Right atrium auricular region (tissue), 2 donors: ENCODE measurements around the gene PLAU. TPM values are rescaled to one million over a fixed set of nuclear protein-coding genes. Genes with fewer than 3 reads are reported as not detected.

Experiments
- DNase-seq: peaks from one replicate; pipeline ENCODE4 v3.0.0-alpha.2; 2019; ENCODE audit warnings: low spot score
- H3K27ac ChIP-seq, 2 donors: fragments of 200-600 bp; sonication (generic); 1 replicate in 1 of 2; 2 replicates in 1 of 2; pipeline ENCODE4 v1.5.1; 2016 to 2019
- H3K27me3 ChIP-seq, 2 donors: fragments of 200-600 bp; sonication (generic); one replicate each; pipeline versions ENCODE4 v1.5.1 to v1.6.0; 2017 to 2019
- H3K36me3 ChIP-seq: fragments of 200-600 bp; sonication (generic); one replicate; pipeline ENCODE4 v1.5.1; 2016
- H3K4me1 ChIP-seq, 2 donors: fragments of 200-600 bp; sonication (generic); one replicate each; pipeline versions ENCODE4 v1.5.1 to v1.6.0; 2017 to 2019
- H3K4me3 ChIP-seq, 2 donors: fragments of 200-600 bp; sonication (generic); 1 replicate in 1 of 2; 2 replicates in 1 of 2; pipeline ENCODE4 v1.5.1; 2017 to 2019; ENCODE audit warnings: mild to moderate bottlenecking in 1 of 2, moderate library complexity in 1 of 2
- H3K9me3 ChIP-seq, 2 donors: fragments of 200-600 bp; sonication (generic); one replicate each; pipeline ENCODE4 v1.5.1; 2019
- total RNA-seq, 2 donors: library from RNA; depleted of rRNA; stranded (reverse); fragments of >200 nt; gene quantifications; one replicate each; pipeline ENCODE4 v1.1.0, GENCODE V29; 2016
- TF ChIP-seq, protein P1 (sequence below), 2 donors: fragments of 200-600 bp; sonication (generic); IDR thresholded peaks; one replicate each; pipeline ENCODE4 v1.5.1; 2019; ENCODE audit warnings: antibody characterized with exemption in 2 of 2

Gene PLAU
- total RNA-seq, 2 donors from 2014 or later, result 3.9 to 4.6 TPM

DNA sequence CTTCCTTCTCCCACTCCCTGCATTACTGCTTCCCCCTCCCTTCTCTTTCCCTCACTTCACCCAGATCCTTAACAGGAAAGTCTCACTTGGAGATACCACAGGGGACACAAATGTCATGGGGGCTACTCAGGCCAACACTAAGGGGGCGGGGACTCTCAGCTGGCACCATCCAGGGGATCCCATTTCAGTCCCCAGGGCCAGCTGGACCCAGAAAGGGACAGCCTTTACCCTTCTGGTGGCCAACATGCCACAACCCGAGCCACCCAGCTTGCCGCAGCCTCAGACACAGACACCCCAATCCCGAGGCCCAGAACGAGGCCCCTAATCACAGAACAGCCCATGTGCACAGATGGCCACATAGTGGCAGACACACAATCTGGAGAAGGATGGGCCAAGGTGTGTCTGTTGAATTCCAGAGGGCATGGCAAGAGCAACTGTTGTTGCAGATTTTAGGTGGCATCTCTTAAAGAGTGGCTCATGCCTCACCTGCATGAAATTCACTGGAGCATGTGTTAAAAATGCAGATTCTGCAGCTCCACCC is 42.2 kb upstream of the PLAU start:
- no peaks in the 10 kb centered on the region for H3K9me3 ChIP-seq
- no peaks in the 10 kb centered on the region for H3K27me3 ChIP-seq
- TF ChIP-seq, protein P1, sequence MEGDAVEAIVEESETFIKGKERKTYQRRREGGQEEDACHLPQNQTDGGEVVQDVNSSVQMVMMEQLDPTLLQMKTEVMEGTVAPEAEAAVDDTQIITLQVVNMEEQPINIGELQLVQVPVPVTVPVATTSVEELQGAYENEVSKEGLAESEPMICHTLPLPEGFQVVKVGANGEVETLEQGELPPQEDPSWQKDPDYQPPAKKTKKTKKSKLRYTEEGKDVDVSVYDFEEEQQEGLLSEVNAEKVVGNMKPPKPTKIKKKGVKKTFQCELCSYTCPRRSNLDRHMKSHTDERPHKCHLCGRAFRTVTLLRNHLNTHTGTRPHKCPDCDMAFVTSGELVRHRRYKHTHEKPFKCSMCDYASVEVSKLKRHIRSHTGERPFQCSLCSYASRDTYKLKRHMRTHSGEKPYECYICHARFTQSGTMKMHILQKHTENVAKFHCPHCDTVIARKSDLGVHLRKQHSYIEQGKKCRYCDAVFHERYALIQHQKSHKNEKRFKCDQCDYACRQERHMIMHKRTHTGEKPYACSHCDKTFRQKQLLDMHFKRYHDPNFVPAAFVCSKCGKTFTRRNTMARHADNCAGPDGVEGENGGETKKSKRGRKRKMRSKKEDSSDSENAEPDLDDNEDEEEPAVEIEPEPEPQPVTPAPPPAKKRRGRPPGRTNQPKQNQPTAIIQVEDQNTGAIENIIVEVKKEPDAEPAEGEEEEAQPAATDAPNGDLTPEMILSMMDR (IDR thresholded peaks at IDR 0.05), result no peak
- H3K36me3 ChIP-seq, result no peaks in the 10 kb centered on the region
- no peak overlapping the region for H3K4me3 ChIP-seq
- no peak for DNase-seq
- H3K4me1 ChIP-seq, result peaks cover 0 to 65% of the 10 kb centered on the region in 2 donors
- H3K27ac ChIP-seq, result peak overlapping the region in 1 of 2 donors; percentile 63

DNA sequence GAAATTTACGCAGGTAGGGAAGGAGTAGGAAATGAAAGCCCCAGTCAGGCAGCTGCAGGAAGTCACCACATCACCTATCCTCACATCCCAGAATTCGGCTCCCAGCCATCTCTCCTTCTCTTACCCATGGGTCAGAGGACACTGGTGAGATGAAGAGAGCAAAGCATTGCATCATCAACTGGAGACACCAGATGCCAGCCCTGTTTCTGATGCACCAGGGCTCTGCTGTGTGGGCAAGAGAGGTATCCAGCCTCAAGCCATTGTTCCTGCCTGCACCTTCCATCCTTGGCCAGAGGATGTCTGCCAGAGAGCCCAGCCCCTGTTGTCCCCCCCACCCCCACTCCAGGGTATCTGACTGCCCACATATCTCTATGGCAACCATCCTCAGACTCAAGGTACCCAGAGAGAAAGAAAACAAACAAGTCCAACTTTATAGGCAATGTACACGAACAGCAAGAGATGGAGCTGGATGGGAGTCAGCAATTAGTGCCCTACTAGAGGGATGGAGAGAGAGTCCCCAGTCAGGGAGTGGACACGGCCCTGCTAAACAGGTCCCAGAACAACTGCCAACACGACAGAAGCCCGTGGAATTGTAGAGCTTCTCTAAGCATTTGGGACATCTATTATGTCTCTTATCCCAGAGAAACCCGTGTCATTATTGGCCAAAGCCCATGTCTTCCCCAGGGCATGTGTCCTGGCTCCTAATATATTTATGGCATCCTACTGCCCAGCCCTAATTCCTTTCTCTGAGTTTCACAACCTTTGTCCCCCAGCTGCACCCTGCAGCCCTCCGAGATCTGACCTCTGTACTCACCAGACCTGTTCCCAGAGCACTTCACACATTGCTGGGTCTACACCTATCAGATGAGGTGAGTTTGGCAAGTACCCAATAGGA is 39.4 kb upstream of the PLAU start:
- TF ChIP-seq, protein P1 (IDR thresholded peaks at IDR 0.05), result no peak
- H3K4me3 ChIP-seq, result no peak overlapping the region
- H3K27ac ChIP-seq, result no peak overlapping the region
- no peak for DNase-seq
- H3K36me3 ChIP-seq, result no peaks in the 10 kb centered on the region
- peaks cover 0 to 60% of the 10 kb centered on the region in 2 donors for H3K4me1 ChIP-seq
- no peaks in the 10 kb centered on the region for H3K9me3 ChIP-seq
- no peaks in the 10 kb centered on the region for H3K27me3 ChIP-seq

DNA sequence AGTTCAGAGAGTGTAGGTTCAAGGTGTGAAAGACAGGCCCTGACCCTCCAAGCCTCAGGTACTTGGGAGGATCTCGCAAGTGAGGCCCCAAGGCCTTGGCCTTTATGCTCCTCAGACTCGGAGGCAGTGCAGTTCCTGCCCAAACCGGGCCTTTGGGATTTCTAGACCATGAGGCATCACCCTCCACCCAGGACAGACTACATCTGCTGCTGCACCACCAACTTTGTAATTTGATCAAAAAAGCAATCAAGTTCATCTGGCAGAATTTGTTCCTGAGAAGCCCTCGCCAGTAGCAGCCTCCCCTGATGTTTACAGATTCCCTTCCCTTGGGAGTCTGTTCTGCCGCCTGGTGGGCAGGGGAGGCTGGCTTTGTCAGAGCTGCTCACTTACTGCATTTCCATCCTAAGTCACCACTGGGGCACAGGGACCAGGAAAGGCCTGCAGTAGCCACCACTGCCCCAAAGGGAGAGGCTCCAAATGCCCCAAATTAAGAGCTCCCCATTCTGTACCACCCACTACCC is 38.7 kb upstream of the PLAU start:
- TF ChIP-seq, protein P1 (IDR thresholded peaks at IDR 0.05), result no peak
- Histone ChIP-seq H3K27me3 (no peaks in the 10 kb centered on the region), H3K4me1 (peaks cover 0 to 57% of the 10 kb centered on the region in 2 donors), H3K27ac (no peak overlapping the region), H3K36me3 (no peaks in the 10 kb centered on the region), H3K9me3 (no peaks in the 10 kb centered on the region), H3K4me3 (no peak overlapping the region)
- DNase-seq, result no peak

DNA sequence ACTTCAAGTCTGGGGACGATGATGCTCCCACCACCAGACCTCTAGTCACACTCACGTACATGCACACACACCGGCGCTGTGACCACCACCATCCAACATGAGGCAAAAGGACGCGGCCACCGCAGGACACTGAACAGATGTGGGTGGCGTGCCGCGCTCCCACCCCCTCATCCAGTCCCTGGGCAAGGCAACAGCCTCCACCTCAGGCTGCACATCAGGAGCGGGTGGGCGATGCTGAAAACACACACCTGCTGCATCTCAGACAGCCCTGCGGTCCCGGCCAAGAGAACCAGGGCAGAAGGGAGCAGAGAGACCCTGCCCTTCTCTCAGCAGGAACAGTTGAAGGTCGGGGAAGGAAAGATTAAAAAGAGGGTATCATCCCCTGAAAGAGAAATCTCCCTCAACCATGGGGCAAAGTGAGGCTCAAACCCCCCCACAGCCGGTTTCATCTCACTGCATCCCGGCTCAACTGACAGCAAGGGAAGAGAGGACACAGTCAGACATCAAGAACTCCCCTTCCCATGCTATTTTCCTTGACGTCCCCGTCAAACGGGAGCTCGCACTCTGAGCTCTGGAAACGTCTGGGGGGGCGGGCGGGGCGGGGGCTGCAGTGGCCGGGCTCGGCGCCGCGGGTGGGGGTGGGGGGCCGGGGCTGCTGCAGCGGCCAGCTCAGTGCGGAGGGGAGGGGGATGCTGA is 37.6 kb upstream of the PLAU start:
- H3K27ac ChIP-seq, result no peak overlapping the region
- H3K9me3 ChIP-seq, result no peaks in the 10 kb centered on the region
- peaks cover 0 to 46% of the 10 kb centered on the region in 2 donors for H3K4me1 ChIP-seq

DNA sequence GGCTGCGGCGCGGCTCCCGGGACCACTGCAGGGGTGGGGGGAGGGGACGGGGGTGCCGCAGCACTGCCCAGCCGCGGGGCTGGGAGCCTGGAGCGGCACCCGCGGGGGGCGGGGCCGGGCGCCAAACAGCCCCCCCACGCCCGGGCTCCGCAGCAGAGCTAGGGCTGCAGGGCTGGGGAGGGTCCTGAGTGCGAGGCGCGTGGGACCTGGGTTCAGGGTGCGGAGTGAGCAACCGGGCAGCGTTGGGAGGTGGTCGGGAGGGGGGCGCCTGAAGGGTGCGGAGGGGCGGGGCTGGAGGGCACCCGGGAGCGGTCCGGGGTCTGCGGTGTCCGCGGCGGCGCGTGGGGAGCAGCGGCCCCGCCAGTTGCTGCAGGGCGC is 37.1 kb upstream of the PLAU start:
- Histone ChIP-seq H3K27me3 (no peaks in the 10 kb centered on the region), H3K36me3 (no peaks in the 10 kb centered on the region), H3K4me3 (peak overlapping the region; percentile 72 to 92), H3K27ac (no peak overlapping the region), H3K9me3 (no peaks in the 10 kb centered on the region), H3K4me1 (peaks cover 0 to 41% of the 10 kb centered on the region in 2 donors)
- TF ChIP-seq, protein P1 (IDR thresholded peaks at IDR 0.05), result no peak
- no peak for DNase-seq

More for the DNA sequence above, 37.6 kb upstream of the PLAU start:
- Histone ChIP-seq H3K27me3 (no peaks in the 10 kb centered on the region), H3K36me3 (no peaks in the 10 kb centered on the region), H3K4me3 (peak overlapping the region; percentile 72 to 92)
- TF ChIP-seq, protein P1 (IDR thresholded peaks at IDR 0.05), result no peak
- no peak for DNase-seq
